Activated T-cell treated with anti-CD3 and anti-CD28 coated beads, Interleukin-2, amount 50 U/mL, for 72 hours (primary cell): ENCODE measurements around the gene ZNG1E. TPM values are rescaled to one million over a fixed set of nuclear protein-coding genes. Genes with fewer than 3 reads are reported as not detected.
"Not testable (repeated sequence)": the region's sequence is repeated elsewhere in the genome, so short reads cannot be mapped to it uniquely, and the experiment has no call there.

Experiments used
- ATAC-seq, 2 donors: fragments of 150-1000 bp; cut with Tn5 transposase; replicated peaks in 1 of 2; 2 replicates each; pipeline ENCODE4 v1.10.0; 2021; ENCODE audit warnings: moderate library complexity in 2 of 2, mild to moderate bottlenecking in 1 of 2
- DNase-seq, 2 donors: peaks; one replicate each; pipeline ENCODE4 v3.0.0; 2021 to 2022; ENCODE audit warnings: mixed read lengths in 1 of 2
- H3K27ac Mint-ChIP-seq: one replicate; pipeline ENCODE4 v1.8.0; 2022; ENCODE audit warnings: mild to moderate bottlenecking, moderate library complexity, mixed read lengths
- H3K27me3 Mint-ChIP-seq: one replicate; pipeline ENCODE4 v1.8.0; 2022; ENCODE audit warnings: low read depth, mixed read lengths
- H3K36me3 Mint-ChIP-seq, 2 donors: one replicate each; pipeline ENCODE4 v1.8.0; 2022; ENCODE audit warnings: mixed read lengths in 2 of 2, mild to moderate bottlenecking in 1 of 2; ENCODE audit not compliant: insufficient read depth in 2 of 2
- H3K4me1 Mint-ChIP-seq: one replicate; pipeline ENCODE4 v1.8.0; 2022; ENCODE audit warnings: low read depth, mixed read lengths
- H3K4me3 Mint-ChIP-seq, 2 donors: one replicate each; pipeline ENCODE4 v1.8.0; 2022; ENCODE audit warnings: mild to moderate bottlenecking in 2 of 2, mixed read lengths in 2 of 2, moderate library complexity in 2 of 2
- H3K9me3 Mint-ChIP-seq, 2 donors: one replicate each; pipeline ENCODE4 v1.8.0; 2022; ENCODE audit warnings: mixed read lengths in 2 of 2
- total RNA-seq, 2 donors: library from RNA; stranded (reverse); gene quantifications; one replicate each; pipeline ENCODE4 v1.2.3, GENCODE V29; 2022

Gene ZNG1E
- 10 to 100 TPM; 42.4 to 45.3 TPM for total RNA-seq

GRCh38 chr9:65675589-65676021 lies at the start of gene ZNG1E:
Gene ZNG1E, plus strand, starts transcription at chr9:65675928. Its CDS starts 49 bp downstream, at chr9:65675977.
- H3K36me3 Mint-ChIP-seq, H3K27me3 Mint-ChIP-seq, ATAC-seq, H3K9me3 Mint-ChIP-seq, H3K4me1 Mint-ChIP-seq: not testable (repeated sequence)
- Mint-ChIP-seq H3K27ac (peak within 1 kb of the TSS; percentile 52), H3K4me3 (peak within 1 kb of the TSS; percentile 79 to 86)
- peak; percentile 55 to 58 for DNase-seq

GRCh38 chr9:65673579-65673978 lies 2.1 kb upstream of the ZNG1E start:
- not testable (repeated sequence) for H3K4me3 Mint-ChIP-seq, H3K27ac Mint-ChIP-seq, H3K36me3 Mint-ChIP-seq, H3K9me3 Mint-ChIP-seq, H3K27me3 Mint-ChIP-seq, ATAC-seq, H3K4me1 Mint-ChIP-seq
- peak in 1 of 2 donors; percentile 2 for DNase-seq

GRCh38 chr9:65675018-65675417 lies 710 bp upstream of the ZNG1E start:
- H3K36me3 Mint-ChIP-seq, ATAC-seq, H3K27me3 Mint-ChIP-seq, DNase-seq, H3K9me3 Mint-ChIP-seq, H3K4me1 Mint-ChIP-seq: not testable (repeated sequence)
- Mint-ChIP-seq H3K4me3 (peak overlapping the region; percentile 69 to 86), H3K27ac (peak overlapping the region; percentile 52)

GRCh38 chr9:65676389-65676788 lies 661 bp downstream of the ZNG1E start:
- H3K4me3 Mint-ChIP-seq: peak overlapping the region; percentile 79 to 84
- H3K36me3 Mint-ChIP-seq, H3K27ac Mint-ChIP-seq, H3K4me1 Mint-ChIP-seq, H3K27me3 Mint-ChIP-seq, ATAC-seq, H3K9me3 Mint-ChIP-seq: not testable (repeated sequence)
- DNase-seq: peak; percentile 11 to 12

- DNase-seq, H3K27me3 Mint-ChIP-seq, H3K36me3 Mint-ChIP-seq, H3K4me1 Mint-ChIP-seq, H3K4me3 Mint-ChIP-seq, ATAC-seq, H3K9me3 Mint-ChIP-seq, H3K27ac Mint-ChIP-seq: not testable (repeated sequence)
These were observed 2.8 kb downstream of the ZNG1E start for GRCh38 chr9:65678533-65678932.

- not testable (repeated sequence) for H3K4me1 Mint-ChIP-seq, H3K9me3 Mint-ChIP-seq, ATAC-seq, DNase-seq, H3K4me3 Mint-ChIP-seq, H3K36me3 Mint-ChIP-seq, H3K27ac Mint-ChIP-seq, H3K27me3 Mint-ChIP-seq
These were observed 27.8 kb downstream of the ZNG1E start for GRCh38 chr9:65703550-65703949.

- not testable (repeated sequence) for H3K4me1 Mint-ChIP-seq, H3K27ac Mint-ChIP-seq, H3K36me3 Mint-ChIP-seq, H3K9me3 Mint-ChIP-seq, H3K27me3 Mint-ChIP-seq, H3K4me3 Mint-ChIP-seq, DNase-seq, ATAC-seq
These were observed 38.7 kb downstream of the ZNG1E start for GRCh38 chr9:65714445-65714844.

GRCh38 chr9:65737096-65737564 lies 61.4 kb downstream of the ZNG1E start, which contains the start of gene FOXD4L4:
Gene FOXD4L4, plus strand, starts transcription at chr9:65737146. Its CDS starts 0 bp downstream, at chr9:65737146.
- H3K4me3 Mint-ChIP-seq: peak within 1 kb of the TSS; percentile 53 to 65
- not testable (repeated sequence) for H3K4me1 Mint-ChIP-seq

GRCh38 chr9:65738133-65738532 lies 62.4 kb downstream of the ZNG1E start:
- DNase-seq, H3K27ac Mint-ChIP-seq, H3K27me3 Mint-ChIP-seq, H3K36me3 Mint-ChIP-seq, H3K4me1 Mint-ChIP-seq, H3K9me3 Mint-ChIP-seq: not testable (repeated sequence)
- peak; percentile 29 to 51 for ATAC-seq
- peak overlapping the region in 1 of 2 donors; percentile 65 for H3K4me3 Mint-ChIP-seq

More at GRCh38 chr9:65737096-65737564, 61.4 kb downstream of the ZNG1E start, which contains the start of gene FOXD4L4:
- not testable (repeated sequence) for H3K27ac Mint-ChIP-seq, H3K9me3 Mint-ChIP-seq, ATAC-seq, H3K36me3 Mint-ChIP-seq, H3K27me3 Mint-ChIP-seq, DNase-seq

Other genes starting within 250 kb of the ZNG1E start
- gene FOXD4L4, start 61.2 kb downstream of the ZNG1E start, total RNA-seq: under 1 TPM; 0.14 to 0.16 TPM